ENCODE data around the gene CRY1.
"Not testable (repeated sequence)": the region's sequence is repeated elsewhere in the genome, so short reads cannot be mapped to it uniquely, and the experiment has no call there.

Gene CRY1

DNA sequence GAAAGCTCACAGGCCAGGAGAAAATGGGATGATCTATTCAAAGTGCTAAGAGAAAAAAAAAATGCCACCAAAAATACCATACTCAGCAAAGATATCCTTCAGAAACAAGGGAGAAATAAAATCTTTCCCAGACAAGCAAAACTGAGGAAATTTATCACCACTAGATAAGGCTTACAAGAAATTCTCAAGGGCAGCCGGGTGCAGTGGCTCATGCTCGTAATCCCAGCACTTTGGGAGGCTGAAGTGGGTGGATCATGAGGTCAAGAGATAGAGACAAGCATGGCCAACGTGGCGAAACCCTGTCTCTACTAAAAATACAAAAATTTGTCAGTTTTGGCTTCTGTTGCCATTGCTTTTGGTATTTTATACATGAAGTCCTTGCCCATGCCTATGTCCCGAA is 48.2 kb downstream of the CRY1 start:
- DNase-seq (ENCODE audit: insufficient read length, low spot score), result no peak
- no peak for FAIRE-seq

DNA sequence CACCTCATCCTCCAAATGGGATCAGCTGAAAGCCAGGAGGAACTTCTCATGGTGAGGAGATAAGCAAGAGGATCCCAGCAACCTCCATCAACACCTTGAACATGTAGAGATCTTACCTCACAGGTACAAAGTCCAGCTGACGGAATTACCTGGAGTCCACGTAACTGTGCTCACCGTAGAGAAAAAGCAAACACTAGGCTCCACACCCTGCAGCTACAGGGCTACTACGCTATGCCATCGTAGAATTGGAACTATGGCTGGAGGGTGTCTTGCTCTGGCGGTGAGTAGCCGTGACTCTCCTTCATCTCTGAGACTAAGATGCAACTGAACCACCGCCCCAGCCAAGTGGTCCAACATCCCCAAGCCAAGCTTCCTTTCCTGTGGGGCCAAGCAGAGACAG is 50.5 kb downstream of the CRY1 start:
- FAIRE-seq (no peak), DNase-seq (ENCODE audit: insufficient read length, low spot score) (no peak)
- no peak for TF ChIP-seq POLR2A (IDR thresholded peaks at IDR 0.05; ENCODE audit: low read depth, low read length)
- TF ChIP-seq POU2F2 (IDR thresholded peaks at IDR 0.05; ENCODE audit: low read depth, low read length), result no peak
- no peak for TF ChIP-seq POLR2AphosphoS5 (IDR thresholded peaks at IDR 0.05; ENCODE audit: low read depth, low read length)
- TF ChIP-seq PAX5 (IDR thresholded peaks at IDR 0.05; ENCODE audit: insufficient read depth, low read length, severe bottlenecking), result no peak
- no peak for TF ChIP-seq SPI1 (IDR thresholded peaks at IDR 0.05; ENCODE audit: low read depth, low read length)
- TF ChIP-seq TAF1 (IDR thresholded peaks at IDR 0.05; ENCODE audit: low read depth, low read length), result no peak

More for the DNA sequence above, 48.2 kb downstream of the CRY1 start:
- TF ChIP-seq SPI1 (IDR thresholded peaks at IDR 0.05; ENCODE audit: low read depth, low read length) (no peak), TAF1 (IDR thresholded peaks at IDR 0.05; ENCODE audit: low read depth, low read length) (no peak), POU2F2 (IDR thresholded peaks at IDR 0.05; ENCODE audit: low read depth, low read length) (no peak), POLR2A (IDR thresholded peaks at IDR 0.05; ENCODE audit: low read depth, low read length) (no peak), POLR2AphosphoS5 (IDR thresholded peaks at IDR 0.05; ENCODE audit: low read depth, low read length) (no peak), PAX5 (IDR thresholded peaks at IDR 0.05; ENCODE audit: insufficient read depth, low read length, severe bottlenecking) (no peak)

DNA sequence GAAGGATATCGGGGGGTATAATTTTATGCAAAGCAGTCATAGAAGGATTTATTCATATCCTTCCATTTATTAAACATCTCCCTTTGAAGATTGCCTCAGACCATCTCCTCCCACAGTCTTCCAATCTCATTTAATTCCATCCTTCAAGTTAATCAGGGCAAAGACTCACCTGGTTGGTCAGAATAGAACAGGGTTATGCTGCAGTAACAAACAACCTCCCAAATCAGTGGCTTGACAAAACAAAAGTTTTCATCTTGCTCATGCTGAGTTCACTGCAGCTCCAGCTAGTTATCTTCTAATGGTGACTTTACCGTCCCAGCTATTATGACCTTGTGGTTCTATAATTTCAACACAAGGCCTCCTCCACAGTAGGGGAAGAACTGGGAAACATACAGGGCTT is 57.6 kb downstream of the CRY1 start:
- FAIRE-seq (no peak), DNase-seq (ENCODE audit: insufficient read length, low spot score) (no peak)
- no peak for TF ChIP-seq POU2F2 (IDR thresholded peaks at IDR 0.05; ENCODE audit: low read depth, low read length)
- TF ChIP-seq TAF1 (IDR thresholded peaks at IDR 0.05; ENCODE audit: low read depth, low read length), result no peak
- TF ChIP-seq PAX5 (IDR thresholded peaks at IDR 0.05; ENCODE audit: insufficient read depth, low read length, severe bottlenecking), result no peak
- no peak for TF ChIP-seq POLR2AphosphoS5 (IDR thresholded peaks at IDR 0.05; ENCODE audit: low read depth, low read length)
- no peak for TF ChIP-seq POLR2A (IDR thresholded peaks at IDR 0.05; ENCODE audit: low read depth, low read length)
- no peak for TF ChIP-seq SPI1 (IDR thresholded peaks at IDR 0.05; ENCODE audit: low read depth, low read length)

DNA sequence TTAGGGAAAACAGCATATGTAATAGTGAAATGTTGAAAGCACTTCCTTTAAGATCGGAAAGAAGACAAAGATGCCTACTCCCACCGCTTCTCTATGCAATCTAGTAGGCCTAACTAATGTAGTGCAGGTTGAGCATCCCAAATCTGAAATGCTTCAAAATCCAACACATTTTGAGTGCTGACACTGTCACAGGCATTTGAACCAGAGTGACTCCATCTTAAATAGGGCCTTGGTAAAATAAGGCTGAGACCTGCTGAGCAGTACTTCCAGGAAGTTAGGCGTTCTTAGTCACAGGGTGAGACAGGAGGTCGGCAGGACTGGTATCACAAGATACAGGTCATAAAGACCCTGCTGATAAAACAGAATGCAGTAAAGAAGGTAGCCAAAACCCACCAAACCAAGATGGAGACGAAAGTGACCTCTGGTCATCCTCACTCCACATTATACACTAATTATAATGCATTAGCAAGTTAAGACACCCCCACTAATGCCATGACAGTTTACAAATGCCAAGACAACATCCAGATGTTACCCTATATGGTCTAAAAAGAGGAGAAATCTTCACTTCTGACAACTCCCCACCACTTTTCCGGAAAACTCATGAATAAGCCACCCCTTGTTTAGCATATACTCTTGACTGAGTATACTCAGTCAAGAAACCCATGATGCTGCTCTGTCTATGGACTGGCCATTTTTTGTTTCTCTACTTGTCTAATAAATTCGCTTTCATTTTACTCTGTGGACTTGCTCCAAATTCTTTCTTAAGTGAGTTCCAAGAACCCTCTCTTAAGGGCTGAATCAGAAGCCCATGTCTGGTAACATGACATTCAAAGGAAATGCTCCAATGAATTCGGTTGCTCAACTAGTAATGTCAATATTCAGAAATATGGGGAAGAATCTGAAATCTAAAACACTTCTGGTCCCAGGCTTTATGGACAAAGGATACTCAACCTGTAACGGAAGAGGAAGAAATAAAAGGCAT is 59.3 kb downstream of the CRY1 start:
- FAIRE-seq, result no peak
- TF ChIP-seq POU2F2 (IDR thresholded peaks at IDR 0.05; ENCODE audit: low read depth, low read length), result no peak
- TF ChIP-seq SPI1 (IDR thresholded peaks at IDR 0.05; ENCODE audit: low read depth, low read length), result no peak
- TF ChIP-seq POLR2AphosphoS5 (IDR thresholded peaks at IDR 0.05; ENCODE audit: low read depth, low read length), result no peak
- no peak for TF ChIP-seq POLR2A (IDR thresholded peaks at IDR 0.05; ENCODE audit: low read depth, low read length)
- TF ChIP-seq TAF1 (IDR thresholded peaks at IDR 0.05; ENCODE audit: low read depth, low read length), result no peak
- TF ChIP-seq PAX5 (IDR thresholded peaks at IDR 0.05; ENCODE audit: insufficient read depth, low read length, severe bottlenecking), result no peak
- no peak for DNase-seq (ENCODE audit: insufficient read length, low spot score)

DNA sequence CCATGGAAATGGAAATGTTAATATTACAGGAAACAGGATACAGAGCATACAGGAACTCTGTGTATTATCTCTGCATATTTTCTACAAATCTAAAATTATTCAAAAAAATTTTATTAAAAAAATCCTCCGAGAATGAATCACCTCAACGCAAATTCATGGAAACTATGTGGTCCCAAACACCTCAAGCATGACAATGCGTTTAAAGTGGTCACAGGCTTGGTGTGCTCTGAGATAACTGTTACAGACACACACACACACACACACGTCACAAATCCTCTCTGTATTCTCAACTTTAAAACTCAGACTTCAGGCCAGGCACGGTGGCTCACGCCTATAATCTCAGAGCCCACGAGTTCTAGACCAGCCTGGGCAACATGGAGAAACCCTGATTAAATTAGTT is 61.1 kb downstream of the CRY1 start:
- no peak for TF ChIP-seq POLR2A (IDR thresholded peaks at IDR 0.05; ENCODE audit: low read depth, low read length)
- no peak for TF ChIP-seq POLR2AphosphoS5 (IDR thresholded peaks at IDR 0.05; ENCODE audit: low read depth, low read length)
- TF ChIP-seq TAF1 (IDR thresholded peaks at IDR 0.05; ENCODE audit: low read depth, low read length), result no peak
- no peak for TF ChIP-seq POU2F2 (IDR thresholded peaks at IDR 0.05; ENCODE audit: low read depth, low read length)
- no peak for TF ChIP-seq PAX5 (IDR thresholded peaks at IDR 0.05; ENCODE audit: insufficient read depth, low read length, severe bottlenecking)
- no peak for TF ChIP-seq SPI1 (IDR thresholded peaks at IDR 0.05; ENCODE audit: low read depth, low read length)
- FAIRE-seq (no peak), DNase-seq (ENCODE audit: insufficient read length, low spot score) (no peak)

DNA sequence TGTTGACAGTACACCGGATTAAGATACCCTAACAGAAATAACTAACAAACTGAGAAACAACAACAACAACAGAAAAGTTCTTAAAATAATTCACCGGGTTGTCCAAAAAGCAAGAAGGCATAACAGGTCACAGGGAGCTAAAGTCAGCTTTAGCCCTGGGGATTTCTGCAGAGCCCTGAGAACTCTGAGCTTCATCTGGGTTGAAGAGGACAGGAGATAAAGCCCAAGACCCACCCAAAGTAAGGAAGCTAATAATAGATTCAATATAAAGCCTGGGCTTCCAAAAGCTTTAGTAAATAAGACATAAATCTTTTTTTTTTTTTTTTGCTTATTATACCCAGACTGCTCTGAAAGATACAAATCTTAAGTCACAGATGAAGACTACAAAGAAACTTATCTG is 62.3 kb downstream of the CRY1 start:
- FAIRE-seq (no peak), DNase-seq (ENCODE audit: insufficient read length, low spot score) (no peak)
- TF ChIP-seq POU2F2 (IDR thresholded peaks at IDR 0.05; ENCODE audit: low read depth, low read length), result no peak
- no peak for TF ChIP-seq POLR2AphosphoS5 (IDR thresholded peaks at IDR 0.05; ENCODE audit: low read depth, low read length)
- TF ChIP-seq SPI1 (IDR thresholded peaks at IDR 0.05; ENCODE audit: low read depth, low read length), result no peak
- TF ChIP-seq PAX5 (IDR thresholded peaks at IDR 0.05; ENCODE audit: insufficient read depth, low read length, severe bottlenecking), result no peak
- no peak for TF ChIP-seq TAF1 (IDR thresholded peaks at IDR 0.05; ENCODE audit: low read depth, low read length)

DNA sequence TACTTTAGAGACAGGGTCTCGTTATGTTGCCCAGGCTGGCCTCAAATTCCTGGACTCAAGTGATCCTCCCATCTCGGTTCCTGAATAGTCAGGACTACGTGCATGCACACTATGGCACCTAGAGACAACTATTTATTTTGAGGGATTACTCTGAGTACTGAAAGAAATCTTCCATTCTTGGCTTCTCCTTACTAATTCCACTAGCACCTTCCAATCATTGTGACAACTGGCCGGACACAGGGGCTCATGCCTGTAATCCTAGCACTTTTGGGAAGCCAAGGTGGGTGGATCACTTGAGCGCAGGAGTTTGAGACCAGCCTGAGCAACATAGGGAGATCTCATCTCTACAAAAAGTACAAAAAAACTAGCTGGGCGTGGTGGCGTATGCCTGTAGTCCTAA is 64.3 kb downstream of the CRY1 start:
- TF ChIP-seq SPI1 (IDR thresholded peaks at IDR 0.05; ENCODE audit: low read depth, low read length) (no peak), TAF1 (IDR thresholded peaks at IDR 0.05; ENCODE audit: low read depth, low read length) (no peak), POLR2AphosphoS5 (IDR thresholded peaks at IDR 0.05; ENCODE audit: low read depth, low read length) (no peak), POU2F2 (IDR thresholded peaks at IDR 0.05; ENCODE audit: low read depth, low read length) (no peak)
- FAIRE-seq (no peak), DNase-seq (ENCODE audit: insufficient read length, low spot score) (no peak)

DNA sequence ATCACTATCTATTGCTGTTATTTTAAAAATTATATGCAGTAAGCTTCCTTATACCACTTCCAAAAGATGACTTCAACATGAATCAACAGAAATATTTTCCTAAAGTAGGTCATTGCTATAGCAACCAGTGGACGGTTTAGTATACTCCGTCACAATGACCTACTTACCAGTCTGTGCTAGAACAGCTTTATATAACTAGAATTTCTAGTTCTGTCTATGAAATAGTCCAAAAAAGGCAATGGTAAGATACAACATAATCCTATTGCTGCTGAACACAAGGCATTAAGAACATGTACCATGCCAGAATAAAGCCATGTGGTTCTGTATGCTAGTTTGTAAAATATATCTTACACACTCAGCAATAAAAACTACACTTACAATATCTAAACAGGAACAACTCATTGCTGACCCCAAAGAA is 65.7 kb downstream of the CRY1 start:
- DNase-seq (ENCODE audit: insufficient read length, low spot score) (no peak), FAIRE-seq (no peak)
- TF ChIP-seq TAF1 (IDR thresholded peaks at IDR 0.05; ENCODE audit: low read depth, low read length) (no peak), POLR2A (IDR thresholded peaks at IDR 0.05; ENCODE audit: low read depth, low read length) (no peak), SPI1 (IDR thresholded peaks at IDR 0.05; ENCODE audit: low read depth, low read length) (no peak), POU2F2 (IDR thresholded peaks at IDR 0.05; ENCODE audit: low read depth, low read length) (no peak), PAX5 (IDR thresholded peaks at IDR 0.05; ENCODE audit: insufficient read depth, low read length, severe bottlenecking) (no peak), POLR2AphosphoS5 (IDR thresholded peaks at IDR 0.05; ENCODE audit: low read depth, low read length) (no peak)

DNA sequence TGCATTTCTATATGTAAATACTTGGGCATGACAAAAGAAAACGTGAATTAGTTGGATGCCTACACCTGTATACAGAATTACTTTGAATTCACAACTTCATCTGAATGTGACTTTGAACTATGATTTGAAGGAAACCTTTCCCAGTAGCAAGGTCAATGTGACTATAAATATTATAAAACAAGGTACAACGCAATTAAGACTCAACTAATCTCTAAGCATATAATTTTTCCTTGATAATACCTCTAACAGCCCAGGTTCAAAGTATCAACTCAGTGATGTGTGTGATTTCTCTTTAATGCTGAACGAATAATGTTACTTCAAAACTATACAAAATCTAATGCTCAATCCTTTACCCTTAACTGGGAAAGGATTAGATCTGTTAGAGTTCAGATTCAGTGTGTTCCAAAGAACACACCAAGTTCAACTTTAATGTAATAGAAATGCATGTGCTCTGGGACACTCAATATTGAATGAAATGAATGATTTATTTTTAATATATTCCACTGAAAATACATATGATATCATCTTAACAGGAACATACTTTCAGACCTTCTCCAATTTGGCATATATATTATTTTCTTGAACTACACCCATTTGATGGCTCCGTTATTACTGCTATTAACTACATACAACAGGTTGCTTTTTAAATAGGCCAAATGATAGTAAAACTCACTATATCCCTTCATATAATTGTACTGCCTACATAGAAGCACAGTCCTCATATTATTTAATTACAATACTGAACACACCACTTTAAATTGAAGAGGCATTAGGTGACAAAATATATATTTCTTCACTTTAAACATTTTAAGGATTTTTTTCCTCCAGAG is 66.3 kb downstream of the CRY1 start:
- no peak for TF ChIP-seq POLR2A (IDR thresholded peaks at IDR 0.05; ENCODE audit: low read depth, low read length)
- TF ChIP-seq POU2F2 (IDR thresholded peaks at IDR 0.05; ENCODE audit: low read depth, low read length), result no peak

DNA sequence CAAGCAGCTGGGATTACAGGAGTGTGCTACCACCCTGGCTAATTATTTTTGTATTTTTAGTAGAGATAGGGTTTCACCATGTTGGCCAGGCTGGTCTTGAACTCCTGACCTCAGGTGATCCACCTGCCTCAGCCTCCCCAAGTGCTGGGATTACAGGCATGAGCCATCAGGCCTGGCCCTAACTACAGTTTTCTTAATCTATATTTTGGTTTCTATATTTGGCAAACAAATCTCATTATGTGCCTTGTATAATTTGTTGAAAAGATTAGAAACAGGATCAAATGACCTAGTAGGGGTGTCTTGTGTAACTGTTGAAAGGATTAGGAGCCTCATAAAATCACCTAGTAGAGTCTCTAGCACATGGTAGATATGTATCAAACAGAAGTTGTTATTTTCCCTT is 67.0 kb downstream of the CRY1 start:
- FAIRE-seq; DNase-seq (ENCODE audit: insufficient read length, low spot score): not testable (repeated sequence)

More for the DNA sequence above, 66.3 kb downstream of the CRY1 start:
- DNase-seq (ENCODE audit: insufficient read length, low spot score), result no peak
- FAIRE-seq, result no peak
